Calu3 (cell line): ENCODE results near the gene ARL5A. TPM values are rescaled to one million over a fixed set of nuclear protein-coding genes. Genes with fewer than 3 reads are reported as not detected.
A peak's percentile ranks its signal among the peaks of the same experiment; 100 is the strongest.

ENCODE experiments used
- BruUV-seq: library from RNA; stranded (reverse); fragments of 400-500 nt; replicated peaks from 2 replicates; lab custom pipeline; 2021; lab: Mats Ljungman, UMichigan
- CTCF ChIA-PET: fragments of 300-600 bp; sonication (Branson Sonifier 250); formaldehyde crosslinking; loops from one replicate; lab custom pipeline; 2022; ENCODE audit warnings: antibody characterized with exemption; lab: Charles Lee
- DNase-seq: peaks from one replicate; pipeline ENCODE4 v3.0.0; 2022
- H3K27ac Mint-ChIP-seq: one replicate; pipeline ENCODE4 v1.8.0; 2022; ENCODE audit warnings: mixed read lengths; ENCODE audit not compliant: unreplicated experiment
- H3K27me3 Mint-ChIP-seq: one replicate; pipeline ENCODE4 v1.8.0; 2022; ENCODE audit warnings: mixed read lengths; ENCODE audit not compliant: unreplicated experiment
- H3K36me3 Mint-ChIP-seq: one replicate; pipeline ENCODE4 v1.8.0; 2022; ENCODE audit warnings: mild to moderate bottlenecking, moderate library complexity, mixed read lengths; ENCODE audit not compliant: insufficient read depth, unreplicated experiment
- H3K4me1 Mint-ChIP-seq: one replicate; pipeline ENCODE4 v1.8.0; 2022; ENCODE audit warnings: mild to moderate bottlenecking, low read depth, mixed read lengths; ENCODE audit not compliant: unreplicated experiment
- H3K4me3 Mint-ChIP-seq: one replicate; pipeline ENCODE4 v1.8.0; 2022; ENCODE audit warnings: mild to moderate bottlenecking, low read depth, moderate library complexity, mixed read lengths; ENCODE audit not compliant: unreplicated experiment
- H3K9me3 Mint-ChIP-seq: one replicate; pipeline ENCODE4 v1.8.0; 2022; ENCODE audit warnings: low read depth, mixed read lengths; ENCODE audit not compliant: unreplicated experiment
- intact Hi-C: fragments of 100-400 bp; cut with micrococcal nuclease; formaldehyde crosslinking; loops from one replicate; pipeline ENCODE4 v1.10.0; 2022; ENCODE audit not compliant: unreplicated experiment
- total RNA-seq: library from RNA; stranded (reverse); gene quantifications from 2 replicates; pipeline ENCODE4 v1.2.3, GENCODE V29; 2022
- TF ChIP-seq, protein P1 (sequence below): fragments of 200-600 bp; IDR thresholded peaks from one replicate; pipeline ENCODE4 v1.8.0; 2022; ENCODE audit warnings: antibody characterized with exemption; ENCODE audit not compliant: unreplicated experiment

The ARL5A gene
- total RNA-seq, 1 experiment from 2014 or later, result 53.7 TPM

DNA sequence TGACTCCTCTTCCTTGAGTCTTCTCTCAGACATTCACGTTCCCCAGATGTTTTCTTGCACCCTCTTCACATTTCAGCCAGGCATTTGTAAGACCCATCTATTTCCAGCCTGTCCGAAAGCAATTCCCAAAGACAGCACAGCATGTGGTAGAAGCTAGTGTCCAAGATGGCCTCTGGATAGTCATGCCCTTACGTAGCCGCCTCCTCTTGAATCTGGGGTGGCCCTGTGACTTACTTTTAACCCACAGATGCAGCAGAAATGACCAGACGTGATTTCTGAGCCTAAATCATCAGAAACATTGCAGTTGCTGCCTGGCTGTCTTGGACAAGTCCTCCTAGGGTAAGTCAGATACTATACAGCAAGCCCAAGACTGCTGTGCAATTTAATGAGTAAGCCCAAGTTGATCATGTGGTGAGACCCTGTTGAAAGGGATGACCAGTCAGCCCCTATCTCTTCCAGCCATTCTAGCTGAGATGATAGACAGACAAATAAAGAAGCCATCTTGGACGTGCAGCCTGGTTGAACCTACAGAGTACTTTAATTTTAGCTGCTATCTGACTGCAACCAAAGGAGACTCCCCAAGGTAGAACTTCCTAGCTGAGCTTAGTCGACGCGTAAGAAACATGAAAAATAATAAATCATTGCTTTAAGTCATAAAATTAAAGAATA is 12.3 kb downstream of the ARL5A start:
- TF ChIP-seq, protein P1, sequence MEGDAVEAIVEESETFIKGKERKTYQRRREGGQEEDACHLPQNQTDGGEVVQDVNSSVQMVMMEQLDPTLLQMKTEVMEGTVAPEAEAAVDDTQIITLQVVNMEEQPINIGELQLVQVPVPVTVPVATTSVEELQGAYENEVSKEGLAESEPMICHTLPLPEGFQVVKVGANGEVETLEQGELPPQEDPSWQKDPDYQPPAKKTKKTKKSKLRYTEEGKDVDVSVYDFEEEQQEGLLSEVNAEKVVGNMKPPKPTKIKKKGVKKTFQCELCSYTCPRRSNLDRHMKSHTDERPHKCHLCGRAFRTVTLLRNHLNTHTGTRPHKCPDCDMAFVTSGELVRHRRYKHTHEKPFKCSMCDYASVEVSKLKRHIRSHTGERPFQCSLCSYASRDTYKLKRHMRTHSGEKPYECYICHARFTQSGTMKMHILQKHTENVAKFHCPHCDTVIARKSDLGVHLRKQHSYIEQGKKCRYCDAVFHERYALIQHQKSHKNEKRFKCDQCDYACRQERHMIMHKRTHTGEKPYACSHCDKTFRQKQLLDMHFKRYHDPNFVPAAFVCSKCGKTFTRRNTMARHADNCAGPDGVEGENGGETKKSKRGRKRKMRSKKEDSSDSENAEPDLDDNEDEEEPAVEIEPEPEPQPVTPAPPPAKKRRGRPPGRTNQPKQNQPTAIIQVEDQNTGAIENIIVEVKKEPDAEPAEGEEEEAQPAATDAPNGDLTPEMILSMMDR, result no peak
- Mint-ChIP-seq H3K4me3 (no peak overlapping the region), H3K36me3 (peaks cover 5% of the 10 kb centered on the region), H3K9me3 (no peaks in the 10 kb centered on the region), H3K27me3 (no peaks in the 10 kb centered on the region), H3K4me1 (no peaks in the 10 kb centered on the region), H3K27ac (peak overlapping the region; percentile 7)
- CTCF ChIA-PET, result no interaction called here
- intact Hi-C loops, result no loop called here
- no TSS peak for BruUV-seq
- no peak for DNase-seq

GRCh38 chr2:151810489-151810888 is 17.7 kb downstream of the ARL5A start:
- Mint-ChIP-seq H3K27ac (no peak overlapping the region), H3K4me3 (no peak overlapping the region), H3K4me1 (no peaks in the 10 kb centered on the region), H3K9me3 (no peaks in the 10 kb centered on the region), H3K36me3 (peaks cover 5% of the 10 kb centered on the region), H3K27me3 (no peaks in the 10 kb centered on the region)
- no TSS peak for BruUV-seq
- intact Hi-C loops, result no loop called here
- CTCF ChIA-PET, result no interaction called here
- TF ChIP-seq, protein P1, result no peak
- no peak for DNase-seq

- TF ChIP-seq, protein P1, result no peak
- Mint-ChIP-seq H3K9me3 (no peaks in the 10 kb centered on the region), H3K27ac (no peak overlapping the region), H3K36me3 (no peaks in the 10 kb centered on the region), H3K27me3 (no peaks in the 10 kb centered on the region), H3K4me1 (no peaks in the 10 kb centered on the region), H3K4me3 (no peak overlapping the region)
- intact Hi-C loops, result no loop called here
- no TSS peak for BruUV-seq
- CTCF ChIA-PET, result no interaction called here
- no peak for DNase-seq
Measured at GRCh38 chr2:151809073-151809383, 19.2 kb downstream of the ARL5A start.

DNA sequence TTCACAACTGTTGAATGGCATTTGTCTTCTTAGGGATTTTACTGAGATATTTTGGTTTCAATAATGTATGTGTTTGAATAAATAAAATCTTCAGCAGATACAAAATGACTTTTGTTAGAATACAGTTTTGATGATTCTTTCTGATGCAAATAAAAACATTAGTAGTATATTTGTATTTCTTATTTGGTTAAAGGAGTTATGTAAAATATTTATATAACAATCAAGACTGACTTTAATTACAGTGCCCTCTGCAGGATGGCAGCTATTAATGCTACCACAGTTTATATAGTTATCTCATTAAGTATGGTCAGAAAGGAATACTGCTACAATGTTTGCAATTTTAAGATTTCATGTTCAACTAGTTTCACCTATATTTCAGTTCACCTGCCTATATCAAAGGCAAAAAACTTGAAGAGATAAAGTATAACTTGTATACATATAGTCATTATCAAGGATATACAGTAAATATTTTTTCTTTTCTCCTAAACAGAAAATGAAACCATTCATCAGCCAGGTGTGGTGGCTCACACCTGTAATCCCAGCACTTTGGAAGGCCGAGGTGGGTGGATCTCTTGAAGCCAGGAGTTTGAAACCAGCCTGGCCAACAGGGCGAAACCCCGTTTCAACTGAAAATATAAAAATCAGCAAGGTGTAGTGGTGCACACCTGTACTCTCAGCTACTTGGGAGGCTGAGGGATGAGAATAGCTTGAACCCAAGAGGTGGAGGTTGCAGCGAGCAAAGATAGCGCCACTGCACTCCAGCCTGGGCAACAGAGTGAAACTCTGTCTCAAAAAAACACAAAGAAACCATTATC is 19.8 kb downstream of the ARL5A start:
- Mint-ChIP-seq H3K4me1 (no peaks in the 10 kb centered on the region), H3K4me3 (no peak overlapping the region), H3K27me3 (no peaks in the 10 kb centered on the region), H3K9me3 (no peaks in the 10 kb centered on the region), H3K27ac (no peak overlapping the region), H3K36me3 (no peaks in the 10 kb centered on the region)
- intact Hi-C loops, result no loop called here
- DNase-seq, result no peak
- CTCF ChIA-PET, result no interaction called here
- no TSS peak for BruUV-seq
- TF ChIP-seq, protein P1, result no peak
